ENCODE data around the gene DENND2C. TPM values are rescaled to one million over a fixed set of nuclear protein-coding genes. Genes with fewer than 3 reads are reported as not detected.

Gene DENND2C
- total RNA-seq, 1 donor from 2014 or later, result 7.7 TPM

- DNase-seq (ENCODE audit: low spot score), result no peak
- H3K27ac Mint-ChIP-seq (ENCODE audit: unreplicated experiment), result no peak overlapping the region
- H3K27me3 Mint-ChIP-seq (ENCODE audit: unreplicated experiment), result no peaks in the 10 kb centered on the region
- TF ChIP-seq, protein P1, sequence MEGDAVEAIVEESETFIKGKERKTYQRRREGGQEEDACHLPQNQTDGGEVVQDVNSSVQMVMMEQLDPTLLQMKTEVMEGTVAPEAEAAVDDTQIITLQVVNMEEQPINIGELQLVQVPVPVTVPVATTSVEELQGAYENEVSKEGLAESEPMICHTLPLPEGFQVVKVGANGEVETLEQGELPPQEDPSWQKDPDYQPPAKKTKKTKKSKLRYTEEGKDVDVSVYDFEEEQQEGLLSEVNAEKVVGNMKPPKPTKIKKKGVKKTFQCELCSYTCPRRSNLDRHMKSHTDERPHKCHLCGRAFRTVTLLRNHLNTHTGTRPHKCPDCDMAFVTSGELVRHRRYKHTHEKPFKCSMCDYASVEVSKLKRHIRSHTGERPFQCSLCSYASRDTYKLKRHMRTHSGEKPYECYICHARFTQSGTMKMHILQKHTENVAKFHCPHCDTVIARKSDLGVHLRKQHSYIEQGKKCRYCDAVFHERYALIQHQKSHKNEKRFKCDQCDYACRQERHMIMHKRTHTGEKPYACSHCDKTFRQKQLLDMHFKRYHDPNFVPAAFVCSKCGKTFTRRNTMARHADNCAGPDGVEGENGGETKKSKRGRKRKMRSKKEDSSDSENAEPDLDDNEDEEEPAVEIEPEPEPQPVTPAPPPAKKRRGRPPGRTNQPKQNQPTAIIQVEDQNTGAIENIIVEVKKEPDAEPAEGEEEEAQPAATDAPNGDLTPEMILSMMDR (IDR thresholded peaks at IDR 0.05; ENCODE audit: unreplicated experiment), result no peak
- H3K9me3 Mint-ChIP-seq (ENCODE audit: unreplicated experiment), result no peaks in the 10 kb centered on the region
- H3K4me1 Mint-ChIP-seq (ENCODE audit: unreplicated experiment), result peaks cover 2% of the 10 kb centered on the region
- no peak overlapping the region for H3K4me3 Mint-ChIP-seq (ENCODE audit: unreplicated experiment)
- peaks cover 3% of the 10 kb centered on the region for H3K36me3 Mint-ChIP-seq (ENCODE audit: low read depth, unreplicated experiment)
Measured at GRCh38 chr1:114702737-114703136, 32.9 kb upstream of the DENND2C start.

GRCh38 chr1:114701931-114702330 is 32.1 kb upstream of the DENND2C start:
- Mint-ChIP-seq H3K36me3 (ENCODE audit: low read depth, unreplicated experiment) (no peaks in the 10 kb centered on the region), H3K27me3 (ENCODE audit: unreplicated experiment) (no peaks in the 10 kb centered on the region), H3K4me1 (ENCODE audit: unreplicated experiment) (peaks cover 7% of the 10 kb centered on the region), H3K4me3 (ENCODE audit: unreplicated experiment) (no peak overlapping the region), H3K27ac (ENCODE audit: unreplicated experiment) (no peak overlapping the region), H3K9me3 (ENCODE audit: unreplicated experiment) (no peaks in the 10 kb centered on the region)
- no peak for DNase-seq (ENCODE audit: low spot score)
- TF ChIP-seq, protein P1 (IDR thresholded peaks at IDR 0.05; ENCODE audit: unreplicated experiment), result no peak

DNA sequence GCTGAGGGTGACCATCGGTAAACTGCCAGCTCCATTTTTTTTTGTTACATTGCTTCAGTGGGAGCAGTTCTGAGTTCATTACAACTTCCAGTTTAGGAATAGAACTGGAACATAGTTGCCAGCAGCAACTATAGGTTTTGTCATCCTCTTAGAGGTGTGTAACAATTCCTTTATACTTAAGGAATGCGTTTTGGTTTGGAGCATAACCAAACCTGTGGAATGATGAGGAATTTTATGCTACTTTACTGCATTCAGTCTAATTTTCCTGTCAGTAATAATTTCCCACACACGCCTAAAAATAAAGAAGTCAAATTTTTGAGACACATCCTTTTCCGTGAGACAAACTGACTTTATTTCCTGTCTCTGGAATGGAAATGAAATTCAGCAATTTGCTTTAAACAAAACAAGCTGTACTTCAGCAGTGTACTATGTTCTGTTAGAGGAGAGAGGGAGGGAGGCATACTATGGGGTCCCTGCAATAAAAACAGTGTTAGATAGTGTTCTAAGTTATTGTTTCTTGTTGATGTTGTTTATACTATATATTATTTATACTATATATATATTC is 30.3 kb upstream of the DENND2C start:
- H3K9me3 Mint-ChIP-seq (ENCODE audit: unreplicated experiment), result no peaks in the 10 kb centered on the region
- no peaks in the 10 kb centered on the region for H3K36me3 Mint-ChIP-seq (ENCODE audit: low read depth, unreplicated experiment)
- H3K4me3 Mint-ChIP-seq (ENCODE audit: unreplicated experiment), result no peak overlapping the region
- no peak overlapping the region for H3K27ac Mint-ChIP-seq (ENCODE audit: unreplicated experiment)
- no peak for DNase-seq (ENCODE audit: low spot score)
- peaks cover 6% of the 10 kb centered on the region for H3K27me3 Mint-ChIP-seq (ENCODE audit: unreplicated experiment)
- H3K4me1 Mint-ChIP-seq (ENCODE audit: unreplicated experiment), result peaks cover 15% of the 10 kb centered on the region
- TF ChIP-seq, protein P1 (IDR thresholded peaks at IDR 0.05; ENCODE audit: unreplicated experiment), result no peak

- H3K4me1 Mint-ChIP-seq (ENCODE audit: unreplicated experiment), result peaks cover 15% of the 10 kb centered on the region
- no peak overlapping the region for H3K27ac Mint-ChIP-seq (ENCODE audit: unreplicated experiment)
- peaks cover 6% of the 10 kb centered on the region for H3K27me3 Mint-ChIP-seq (ENCODE audit: unreplicated experiment)
- no peak overlapping the region for H3K4me3 Mint-ChIP-seq (ENCODE audit: unreplicated experiment)
- H3K36me3 Mint-ChIP-seq (ENCODE audit: low read depth, unreplicated experiment), result no peaks in the 10 kb centered on the region
- DNase-seq (ENCODE audit: low spot score), result no peak
- TF ChIP-seq, protein P1 (IDR thresholded peaks at IDR 0.05; ENCODE audit: unreplicated experiment), result no peak
- no peaks in the 10 kb centered on the region for H3K9me3 Mint-ChIP-seq (ENCODE audit: unreplicated experiment)
Measured at GRCh38 chr1:114696810-114697209, 27.0 kb upstream of the DENND2C start.

DNA sequence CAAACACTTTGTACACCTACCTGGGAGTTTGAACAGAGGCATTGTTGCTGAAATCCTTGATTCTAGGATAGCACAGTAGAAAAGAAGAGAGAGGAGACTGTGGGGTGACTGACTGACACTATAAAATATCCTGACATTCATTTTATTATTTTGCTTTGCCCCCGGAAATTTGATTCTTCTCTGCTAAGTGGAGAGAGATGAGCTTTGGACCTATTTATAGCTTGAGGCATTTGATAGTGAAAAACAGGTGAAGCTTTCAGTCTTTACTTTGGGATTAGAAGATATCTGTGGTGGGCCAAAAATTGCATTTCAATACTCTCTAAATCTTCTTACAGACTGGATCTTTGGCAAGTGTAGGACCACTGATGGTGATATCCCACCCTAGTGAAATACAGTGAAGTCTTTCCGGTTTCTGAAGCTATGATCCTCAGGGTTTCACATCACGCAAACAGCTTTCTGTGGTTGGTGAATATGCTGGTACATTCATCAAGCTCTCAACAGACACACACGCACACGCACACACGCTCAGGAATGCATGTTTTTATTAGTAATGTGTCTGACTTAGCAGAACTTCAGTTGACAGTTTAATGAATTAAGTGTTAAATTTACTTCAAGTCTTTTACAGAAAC is 25.7 kb upstream of the DENND2C start, which contains the start of gene AMPD1:
TSS of gene AMPD1 (minus strand) at position 117 of the 629 bp plus-strand sequence. CDS start at position 42, 75 bp downstream.
- TF ChIP-seq, protein P1 (IDR thresholded peaks at IDR 0.05; ENCODE audit: unreplicated experiment), result no peak
- no peak for DNase-seq (ENCODE audit: low spot score)
- Mint-ChIP-seq H3K9me3 (ENCODE audit: unreplicated experiment) (no peaks in the 10 kb centered on the region), H3K4me1 (ENCODE audit: unreplicated experiment) (peaks cover 15% of the 10 kb centered on the region), H3K27me3 (ENCODE audit: unreplicated experiment) (peaks cover 7% of the 10 kb centered on the region), H3K36me3 (ENCODE audit: low read depth, unreplicated experiment) (no peaks in the 10 kb centered on the region), H3K27ac (ENCODE audit: unreplicated experiment) (no peak within 1 kb of the TSS), H3K4me3 (ENCODE audit: unreplicated experiment) (no peak within 1 kb of the TSS)

All from endothelial cell (in vitro differentiated cells).